Liver (tissue), 3 donors: ENCODE data around the gene OR51I1.

Experiments
- ATF3 ChIP-seq: IDR thresholded peaks from 2 replicates; pipeline ENCODE4 v1.6.1; 2016; ENCODE audit warnings: antibody characterized with exemption
- CTCF ChIP-seq: fragments of 150-350 bp; IDR thresholded peaks from 2 replicates; pipeline ENCODE4 v1.5.1; 2017; ENCODE audit warnings: improper control_type of control experiment, low read depth, low read length; ENCODE audit not compliant: missing input control
- EGR1 ChIP-seq, 2 donors: IDR thresholded peaks; 2 replicates each; pipeline ENCODE4 v1.6.1; 2016 to 2018; ENCODE audit warnings: antibody characterized with exemption in 2 of 2, low read depth in 2 of 2
- FOXA1 ChIP-seq: IDR thresholded peaks from 2 replicates; pipeline ENCODE4 v1.6.1; 2016; ENCODE audit warnings: antibody characterized with exemption
- GABPA ChIP-seq, 2 donors: IDR thresholded peaks in 1 of 2; conservative IDR thresholded peaks in 1 of 2; 2 replicates each; pipeline ENCODE4 v1.6.1; 2016; ENCODE audit warnings: antibody characterized with exemption in 2 of 2, mild to moderate bottlenecking in 1 of 2, moderate library complexity in 1 of 2
- HNF4G ChIP-seq: IDR thresholded peaks from 2 replicates; pipeline ENCODE4 v1.6.1; 2016; ENCODE audit warnings: antibody characterized with exemption
- JUND ChIP-seq, 2 donors: IDR thresholded peaks; 2 replicates each; pipeline ENCODE4 v1.6.1; 2016; ENCODE audit warnings: antibody characterized with exemption in 2 of 2
- MAX ChIP-seq: IDR thresholded peaks from 2 replicates; pipeline ENCODE4 v1.6.1; 2016; ENCODE audit warnings: antibody characterized with exemption
- RAD21 ChIP-seq, 2 donors: IDR thresholded peaks; 2 replicates each; pipeline ENCODE4 v1.6.1; 2016; ENCODE audit warnings: antibody characterized with exemption in 2 of 2, mild to moderate bottlenecking in 2 of 2
- REST ChIP-seq: IDR thresholded peaks from 2 replicates; pipeline ENCODE4 v1.6.1; 2016; ENCODE audit warnings: antibody characterized with exemption, mild to moderate bottlenecking
- RXRA ChIP-seq, 2 donors: IDR thresholded peaks; 2 replicates each; pipeline ENCODE4 v1.6.1; 2017 to 2018; ENCODE audit warnings: antibody characterized with exemption in 2 of 2, mild to moderate bottlenecking in 1 of 2
- SP1 ChIP-seq: IDR thresholded peaks from 2 replicates; pipeline ENCODE4 v1.6.1; 2018; ENCODE audit warnings: antibody characterized with exemption, mild to moderate bottlenecking
- ZBTB33 ChIP-seq: IDR thresholded peaks from 2 replicates; pipeline ENCODE4 v1.6.1; 2016; ENCODE audit warnings: antibody characterized with exemption
- donor health status: healthy.
- donor health status: healthy.

- TF ChIP-seq CTCF (no peak), ZBTB33 (no peak), REST (peak; percentile 26), MAX (no peak), RAD21 (IDR thresholded peaks at IDR 0.05) (peak in 1 of 2 donors; percentile 19), ATF3 (no peak), EGR1 (IDR thresholded peaks at IDR 0.05; ENCODE audit: low read depth in 2 of 2) (no peak), FOXA1 (no peak), JUND (IDR thresholded peaks at IDR 0.05) (no peak), RXRA (IDR thresholded peaks at IDR 0.05) (peak; percentile 21 to 48), SP1 (peak; percentile 57), GABPA (IDR thresholded peaks at IDR 0.05 in 1 of 2, conservative IDR thresholded peaks at IDR 0.05 in 1 of 2) (no peak), HNF4G (peak; percentile 78)
Observed at GRCh38 chr11:5449432-5449831, 8.1 kb upstream of the OR51I1 start.
